ENCODE data around the gene VIPR1.

Gene VIPR1

GRCh38 chr3:42493126-42493797 is 9.2 kb upstream of the VIPR1 start:
- DNase-seq (ENCODE audit: low read depth in 4 of 4, low spot score in 1 of 4) = no peak

GRCh38 chr3:42493798-42494151 is 8.7 kb upstream of the VIPR1 start:
- DNase-seq (ENCODE audit: low read depth in 4 of 4, low spot score in 1 of 4) = no peak

GRCh38 chr3:42495393-42495792 is 7.0 kb upstream of the VIPR1 start:
- DNase-seq (ENCODE audit: low read depth in 4 of 4, low spot score in 1 of 4) = no peak

- no peak for DNase-seq (ENCODE audit: low read depth in 4 of 4, low spot score in 1 of 4)
These were observed 5.3 kb upstream of the VIPR1 start for GRCh38 chr3:42497009-42497731.

GRCh38 chr3:42498034-42498433 is 4.4 kb upstream of the VIPR1 start:
- DNase-seq (ENCODE audit: low read depth in 4 of 4, low spot score in 1 of 4) = no peak

- DNase-seq (ENCODE audit: low read depth in 4 of 4, low spot score in 1 of 4) = no peak
These were observed 3.5 kb upstream of the VIPR1 start for GRCh38 chr3:42498791-42499477.

- no peak for DNase-seq (ENCODE audit: low read depth in 4 of 4, low spot score in 1 of 4)
These were observed 3.0 kb upstream of the VIPR1 start for GRCh38 chr3:42499478-42499871.

- DNase-seq (ENCODE audit: low read depth in 4 of 4, low spot score in 1 of 4) = no peak
These were observed 2.4 kb upstream of the VIPR1 start for GRCh38 chr3:42500091-42500490.

- DNase-seq (ENCODE audit: low read depth in 4 of 4, low spot score in 1 of 4) = no peak
These were observed 1.5 kb upstream of the VIPR1 start for GRCh38 chr3:42500909-42501308.

- no peak for DNase-seq (ENCODE audit: low read depth in 4 of 4, low spot score in 1 of 4)
These were observed 1.1 kb upstream of the VIPR1 start for GRCh38 chr3:42501321-42501680.

GRCh38 chr3:42501681-42502428 is 588 bp upstream of the VIPR1 start:
- DNase-seq (ENCODE audit: low read depth in 4 of 4, low spot score in 1 of 4) = peak; percentile 27 to 47 (median 38)

GRCh38 chr3:42503251-42503924 is 945 bp downstream of the VIPR1 start:
- no peak for DNase-seq (ENCODE audit: low read depth in 4 of 4, low spot score in 1 of 4)

- DNase-seq (ENCODE audit: low read depth in 4 of 4, low spot score in 1 of 4) = no peak
These were observed 1.5 kb downstream of the VIPR1 start for GRCh38 chr3:42503957-42504333.

- DNase-seq (ENCODE audit: low read depth in 4 of 4, low spot score in 1 of 4) = no peak
These were observed 2.1 kb downstream of the VIPR1 start for GRCh38 chr3:42504334-42505127.

GRCh38 chr3:42505128-42505848 is 2.8 kb downstream of the VIPR1 start:
- no peak for DNase-seq (ENCODE audit: low read depth in 4 of 4, low spot score in 1 of 4)

GRCh38 chr3:42505849-42506410 is 3.5 kb downstream of the VIPR1 start:
- no peak for DNase-seq (ENCODE audit: low read depth in 4 of 4, low spot score in 1 of 4)

- no peak for DNase-seq (ENCODE audit: low read depth in 4 of 4, low spot score in 1 of 4)
These were observed 4.8 kb downstream of the VIPR1 start for GRCh38 chr3:42507252-42507651.

- no peak for DNase-seq (ENCODE audit: low read depth in 4 of 4, low spot score in 1 of 4)
These were observed 5.4 kb downstream of the VIPR1 start for GRCh38 chr3:42507761-42508335.

GRCh38 chr3:42508562-42508961 is 6.1 kb downstream of the VIPR1 start:
- no peak for DNase-seq (ENCODE audit: low read depth in 4 of 4, low spot score in 1 of 4)
